GM19099 (cell line): ENCODE results near the gene ATF7IP2.

Experiments
- POLR2A ChIP-seq: IDR thresholded peaks from 3 replicates; pipeline ENCODE4 v1.6.1; 2011; ENCODE audit warnings: low read depth; ENCODE audit not compliant: insufficient read length; ENCODE audit errors: extremely low read depth

The ATF7IP2 gene

GRCh38 chr16:10370096-10370726, 15.7 kb upstream of the ATF7IP2 start:
- no peak for TF ChIP-seq POLR2A

- TF ChIP-seq POLR2A: no peak
Observed at GRCh38 chr16:10371592-10371991, 14.3 kb upstream of the ATF7IP2 start.

GRCh38 chr16:10373556-10373955, 12.3 kb upstream of the ATF7IP2 start:
- TF ChIP-seq POLR2A: no peak

GRCh38 chr16:10376229-10376628, 9.6 kb upstream of the ATF7IP2 start:
- no peak for TF ChIP-seq POLR2A

- no peak for TF ChIP-seq POLR2A
Observed at GRCh38 chr16:10383626-10384025, 2.2 kb upstream of the ATF7IP2 start.

GRCh38 chr16:10386517-10387100, 748 bp downstream of the ATF7IP2 start:
- no peak for TF ChIP-seq POLR2A

- TF ChIP-seq POLR2A: no peak
Observed at GRCh38 chr16:10387188-10387617, 1.3 kb downstream of the ATF7IP2 start.

GRCh38 chr16:10388988-10389387, 3.1 kb downstream of the ATF7IP2 start:
- TF ChIP-seq POLR2A: no peak

- TF ChIP-seq POLR2A: no peak
Observed at GRCh38 chr16:10390330-10390729, 4.5 kb downstream of the ATF7IP2 start.

GRCh38 chr16:10390867-10391266, 5.0 kb downstream of the ATF7IP2 start:
- TF ChIP-seq POLR2A: no peak

- TF ChIP-seq POLR2A: no peak
Observed at GRCh38 chr16:10391339-10391738, 5.5 kb downstream of the ATF7IP2 start.

- TF ChIP-seq POLR2A: no peak
Observed at GRCh38 chr16:10402975-10403374, 17.1 kb downstream of the ATF7IP2 start.

- TF ChIP-seq POLR2A: no peak
Observed at GRCh38 chr16:10405386-10405939, 19.6 kb downstream of the ATF7IP2 start.

- no peak for TF ChIP-seq POLR2A
Observed at GRCh38 chr16:10408824-10409381, 23.0 kb downstream of the ATF7IP2 start.

- TF ChIP-seq POLR2A: no peak
Observed at GRCh38 chr16:10410469-10410868, 24.6 kb downstream of the ATF7IP2 start.
